ENCODE results near the gene MMADHC.

DNA sequence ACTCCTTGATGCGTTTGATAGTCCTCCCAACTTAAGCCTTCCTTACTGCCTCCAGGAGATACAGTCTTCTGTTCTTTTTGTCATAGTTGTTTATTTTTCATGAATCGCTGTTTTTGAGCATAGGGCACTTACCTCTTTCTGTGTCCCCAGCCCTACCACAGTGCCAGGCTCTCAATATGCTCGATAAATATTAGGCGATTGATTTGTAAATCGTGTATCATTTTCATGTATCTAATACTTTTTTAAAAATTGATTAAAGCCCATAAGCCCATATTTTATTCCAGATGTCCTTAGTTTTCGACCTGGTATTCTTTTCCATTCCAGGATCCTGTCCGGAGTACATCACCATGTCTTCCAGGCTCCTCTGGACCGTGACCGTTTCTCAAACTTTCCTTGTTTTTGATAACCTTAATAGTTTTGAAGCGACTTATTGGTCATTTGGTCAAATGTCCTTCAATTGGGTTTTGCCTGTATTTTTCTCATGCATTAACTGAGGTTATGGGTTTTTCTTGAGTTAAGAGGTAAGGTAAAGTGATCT is 444 bp upstream of the MMADHC start:
- no peak for TF ChIP-seq POLR2AphosphoS5 (IDR thresholded peaks at IDR 0.05)
- TF ChIP-seq, protein P1, sequence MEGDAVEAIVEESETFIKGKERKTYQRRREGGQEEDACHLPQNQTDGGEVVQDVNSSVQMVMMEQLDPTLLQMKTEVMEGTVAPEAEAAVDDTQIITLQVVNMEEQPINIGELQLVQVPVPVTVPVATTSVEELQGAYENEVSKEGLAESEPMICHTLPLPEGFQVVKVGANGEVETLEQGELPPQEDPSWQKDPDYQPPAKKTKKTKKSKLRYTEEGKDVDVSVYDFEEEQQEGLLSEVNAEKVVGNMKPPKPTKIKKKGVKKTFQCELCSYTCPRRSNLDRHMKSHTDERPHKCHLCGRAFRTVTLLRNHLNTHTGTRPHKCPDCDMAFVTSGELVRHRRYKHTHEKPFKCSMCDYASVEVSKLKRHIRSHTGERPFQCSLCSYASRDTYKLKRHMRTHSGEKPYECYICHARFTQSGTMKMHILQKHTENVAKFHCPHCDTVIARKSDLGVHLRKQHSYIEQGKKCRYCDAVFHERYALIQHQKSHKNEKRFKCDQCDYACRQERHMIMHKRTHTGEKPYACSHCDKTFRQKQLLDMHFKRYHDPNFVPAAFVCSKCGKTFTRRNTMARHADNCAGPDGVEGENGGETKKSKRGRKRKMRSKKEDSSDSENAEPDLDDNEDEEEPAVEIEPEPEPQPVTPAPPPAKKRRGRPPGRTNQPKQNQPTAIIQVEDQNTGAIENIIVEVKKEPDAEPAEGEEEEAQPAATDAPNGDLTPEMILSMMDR (IDR thresholded peaks at IDR 0.05) = no peak
- no peak for TF ChIP-seq POLR2A (IDR thresholded peaks at IDR 0.05)
